B cell (primary cell): Measurements from ENCODE around the gene ASB15. TPM values are rescaled to one million over a fixed set of nuclear protein-coding genes. Genes with fewer than 3 reads are reported as not detected.

Source experiments
- ATAC-seq: fragments of 200-7000 bp; cut with Tn5 transposase; one replicate; pipeline ENCODE4 v1.10.0; 2021; ENCODE audit warnings: low read depth, mild to moderate bottlenecking, moderate number of reproducible peaks, moderate library complexity
- CTCF ChIA-PET: fragments of 350-600 bp; sonication (Branson Sonifier 250); formaldehyde crosslinking; loops from one replicate; lab custom pipeline; 2021; ENCODE audit warnings: antibody characterized with exemption, inconsistent platforms; lab: Charles Lee
- POLR2A ChIA-PET: fragments of 350-600 bp; sonication (Branson Sonifier 250); formaldehyde crosslinking; loops from one replicate; lab custom pipeline; 2021; ENCODE audit warnings: antibody characterized with exemption; lab: Charles Lee
- DNase-seq: peaks from one replicate; pipeline ENCODE4 v3.0.0; 2013
- H2AFZ ChIP-seq: 2 replicates; pipeline ENCODE4 v1.6.1; 2012; ENCODE audit warnings: mild to moderate bottlenecking, low read depth, low read length; ENCODE audit not compliant: insufficient read depth, poor library complexity, severe bottlenecking
- H3K27ac ChIP-seq, 2 donors: 1 replicate in 1 of 2; 2 replicates in 1 of 2; pipeline ENCODE4 v1.5.1; 2012 to 2013; ENCODE audit warnings: low read length in 2 of 2, mild to moderate bottlenecking in 2 of 2, moderate library complexity in 1 of 2
- H3K27me3 ChIP-seq, 4 experiments: fragments of 200-600 bp in 1 of 4; sonication (generic) in 1 of 4; replicated peaks in 1 of 4; 1 replicate in 2 of 4; 2 replicates in 2 of 4; pipeline versions ENCODE4 v1.6.1 to v1.7.0; 2013 to 2016; ENCODE audit warnings: low read length in 3 of 4, mild to moderate bottlenecking in 2 of 4, mixed read lengths in 1 of 4, moderate library complexity in 1 of 4; ENCODE audit not compliant: insufficient read depth in 4 of 4, control insufficient read depth in 3 of 4; ENCODE audit errors: control extremely low read depth in 1 of 4
- H3K36me3 ChIP-seq, 2 experiments: replicated peaks in 1 of 2; 1 replicate in 1 of 2; 2 replicates in 1 of 2; pipeline versions ENCODE4 v1.6.1 to v1.7.1; 2013; ENCODE audit warnings: low read length in 1 of 2; ENCODE audit not compliant: insufficient read depth in 2 of 2, control insufficient read depth in 1 of 2; ENCODE audit errors: control extremely low read depth in 1 of 2, extremely low read depth in 1 of 2
- H3K4me1 ChIP-seq, 2 donors: fragments of 200-600 bp in 1 of 2; sonication (generic) in 1 of 2; 1 replicate in 1 of 2; 2 replicates in 1 of 2; pipeline versions ENCODE4 v1.5.1 to v1.6.1; 2013 to 2017; ENCODE audit warnings: low read length in 2 of 2; ENCODE audit not compliant: control insufficient read depth in 2 of 2, insufficient read depth in 2 of 2
- H3K4me2 ChIP-seq: replicated peaks from 2 replicates; pipeline ENCODE3; 2012; ENCODE audit warnings: mild to moderate bottlenecking, low read depth, low read length; ENCODE audit not compliant: poor library complexity, severe bottlenecking
- H3K4me3 ChIP-seq, 5 experiments: fragments of 200-600 bp in 1 of 5; sonication (generic) in 1 of 5; 1 replicate in 3 of 5; 2 replicates in 2 of 5; pipeline versions ENCODE4 v1.5.1 to v1.7.0; 2011 to 2016; ENCODE audit warnings: low read length in 4 of 5, mild to moderate bottlenecking in 4 of 5, low read depth in 2 of 5, control low read depth in 1 of 5, moderate library complexity in 1 of 5; ENCODE audit not compliant: insufficient read depth in 1 of 5; ENCODE audit errors: control extremely low read depth in 1 of 5, extremely low read depth in 1 of 5
- H3K79me2 ChIP-seq: fragments of 200-600 bp; sonication (generic); one replicate; pipeline ENCODE4 v1.6.0; 2016; ENCODE audit warnings: low read length; ENCODE audit not compliant: control insufficient read depth, insufficient read depth
- H3K9ac ChIP-seq: fragments of 200-600 bp; sonication (generic); 2 replicates; pipeline ENCODE4 v1.6.1; 2017; ENCODE audit warnings: mild to moderate bottlenecking, low read length, moderate library complexity
- H3K9me3 ChIP-seq, 3 donors: one replicate each; pipeline versions ENCODE4 v1.6.1 to v1.7.1; 2013; ENCODE audit warnings: low read length in 2 of 3; ENCODE audit not compliant: control insufficient read depth in 2 of 3, insufficient read depth in 1 of 3; ENCODE audit errors: control extremely low read depth in 1 of 3
- H4K20me1 ChIP-seq: 2 replicates; pipeline ENCODE4 v1.6.0; 2012; ENCODE audit warnings: mild to moderate bottlenecking, low read length; ENCODE audit not compliant: insufficient read depth, control insufficient read depth, poor library complexity, severe bottlenecking
- H3K27ac Mint-ChIP-seq: one replicate; pipeline ENCODE4 v1.8.0; 2021; ENCODE audit warnings: mixed read lengths
- H3K27me3 Mint-ChIP-seq: one replicate; pipeline ENCODE4 v1.8.0; 2021; ENCODE audit warnings: mixed read lengths
- H3K4me1 Mint-ChIP-seq: one replicate; pipeline ENCODE4 v1.8.0; 2021; ENCODE audit warnings: mixed read lengths
- H3K4me3 Mint-ChIP-seq: one replicate; pipeline ENCODE4 v1.8.0; 2021; ENCODE audit warnings: mixed read lengths
- H3K9me3 Mint-ChIP-seq: one replicate; pipeline ENCODE4 v1.8.0; 2022; ENCODE audit warnings: mixed read lengths; ENCODE audit not compliant: insufficient read depth
- CTCF ChIP-seq: fragments of 200-600 bp; IDR thresholded peaks from one replicate; pipeline ENCODE4 v1.8.0; 2022; ENCODE audit warnings: antibody characterized with exemption, mild to moderate bottlenecking
- EZH2 ChIP-seq: IDR thresholded peaks from 2 replicates; pipeline ENCODE4 v1.6.1; 2012; ENCODE audit warnings: borderline replicate concordance, low read depth, mild to moderate bottlenecking, moderate library complexity, low read length; ENCODE audit not compliant: insufficient read depth, poor library complexity, severe bottlenecking
- WGBS: methylation state at CpG from one replicate; pipeline ENCODE4 v1.1.5; 2013; ENCODE audit warnings: missing lambda C conversion rate; ENCODE audit not compliant: insufficient coverage; 5-methylcytosine and 5-hydroxymethylcytosine counted together
- intact Hi-C: fragments of 100-400 bp; cut with micrococcal nuclease; formaldehyde crosslinking; loops from one replicate; pipeline ENCODE4 v1.10.0; 2022
- polyA plus RNA-seq: library from polyadenylated mRNA; depleted of rRNA; stranded (reverse); fragments of >200 nt; gene quantifications from 2 replicates; pipeline ENCODE4 v1.2.3, GENCODE V29; 2012
- total RNA-seq, 2 donors: library from RNA; stranded (reverse); fragments of 120-200 nt in 1 of 2; gene quantifications; 1 replicate in 1 of 2; 2 replicates in 1 of 2; pipeline versions ENCODE4 v1.2.3 to v1.2.4, GENCODE V29; 2013 to 2022

Gene ASB15
- total and polyA plus RNA-seq, 2 donors (not counting 1 experiment from before 2014, with no cell fraction given): not detected

DNA sequence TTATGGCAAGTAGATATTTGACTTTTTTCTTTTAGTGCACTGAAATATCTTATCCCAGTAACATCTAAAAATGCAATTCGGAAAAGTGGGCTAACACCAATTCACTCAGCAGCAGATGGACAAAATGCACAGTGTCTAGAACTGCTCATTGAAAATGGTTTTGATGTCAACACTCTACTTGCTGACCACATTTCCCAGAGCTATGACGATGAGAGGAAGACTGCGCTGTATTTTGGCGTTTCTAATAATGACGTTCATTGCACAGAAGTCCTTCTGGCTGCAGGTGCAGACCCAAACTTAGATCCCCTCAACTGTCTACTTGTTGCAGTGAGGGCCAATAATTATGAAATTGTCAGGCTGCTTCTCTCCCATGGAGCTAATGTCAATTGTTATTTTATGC, 27.2 kb downstream of the ASB15 start:
- H3K27me3 Mint-ChIP-seq: peaks cover 2% of the 10 kb centered on the region
- no peak overlapping the region for H3K4me3 Mint-ChIP-seq
- ChIA-PET CTCF (no interaction called here), POLR2A (no interaction called here)
- H3K27ac Mint-ChIP-seq: no peak overlapping the region
- no peaks in the 10 kb centered on the region for H3K4me1 ChIP-seq
- H3K36me3 ChIP-seq: no peaks in the 10 kb centered on the region
- no peak overlapping the region for H3K4me2 ChIP-seq
- no peaks in the 10 kb centered on the region for H3K9me3 Mint-ChIP-seq
- TF ChIP-seq CTCF: no peak
- TF ChIP-seq EZH2: no peak
- intact Hi-C loops: no loop called here
- H3K9ac ChIP-seq: no peak overlapping the region
- ATAC-seq: no peak
- H3K27me3 ChIP-seq: no peaks in the 10 kb centered on the region
- DNase-seq: no peak
- H4K20me1 ChIP-seq: no peaks in the 10 kb centered on the region
- no peaks in the 10 kb centered on the region for H3K4me1 Mint-ChIP-seq
- H3K27ac ChIP-seq: no peak overlapping the region
- no peak overlapping the region for H2AFZ ChIP-seq
- H3K4me3 ChIP-seq: no peak overlapping the region
- H3K79me2 ChIP-seq: no peaks in the 10 kb centered on the region
- no peaks in the 10 kb centered on the region for H3K9me3 ChIP-seq
- 93% methylated on average over 5 of the region's 5 CpGs for WGBS

GRCh38 chr7:123629281-123629680, 27.7 kb downstream of the ASB15 start:
- H4K20me1 ChIP-seq: no peaks in the 10 kb centered on the region
- DNase-seq (no peak), ATAC-seq (no peak)
- ChIA-PET CTCF (no interaction called here), POLR2A (no interaction called here)
- H3K27me3 ChIP-seq: no peaks in the 10 kb centered on the region
- H3K9me3 ChIP-seq: no peaks in the 10 kb centered on the region
- no peak overlapping the region for H3K9ac ChIP-seq
- no peak overlapping the region for H3K4me2 ChIP-seq
- Mint-ChIP-seq H3K9me3 (no peaks in the 10 kb centered on the region), H3K4me3 (no peak overlapping the region), H3K4me1 (no peaks in the 10 kb centered on the region), H3K27ac (no peak overlapping the region), H3K27me3 (peaks cover 2% of the 10 kb centered on the region)
- H3K27ac ChIP-seq: no peak overlapping the region
- TF ChIP-seq CTCF (no peak), EZH2 (no peak)
- H3K79me2 ChIP-seq: no peaks in the 10 kb centered on the region
- H3K36me3 ChIP-seq: no peaks in the 10 kb centered on the region
- H2AFZ ChIP-seq: no peak overlapping the region
- H3K4me1 ChIP-seq: no peaks in the 10 kb centered on the region
- no peak overlapping the region for H3K4me3 ChIP-seq
- no CpG with 5 or more reads among the region's 1 CpG for WGBS
- intact Hi-C loops: no loop called here
